Adrenal gland (tissue), 12 donors: ENCODE measurements around the gene ADGRA1. TPM values are rescaled to one million over a fixed set of nuclear protein-coding genes. Genes with fewer than 3 reads are reported as not detected.
A peak's percentile ranks its signal among the peaks of the same experiment; 100 is the strongest.

ENCODE experiments used
- DNase-seq, 7 donors: peaks; one replicate each; pipeline ENCODE4 v3.0.0-alpha.2; 2019 to 2020
- H3K27ac ChIP-seq, 5 donors: fragments of 200-600 bp; sonication (generic) in 4 of 5; 1 replicate in 3 of 5; 2 replicates in 2 of 5; pipeline versions ENCODE4 v1.5.1 to v1.8.0; 2016 to 2020; ENCODE audit warnings: mild to moderate bottlenecking in 1 of 5
- H3K27me3 ChIP-seq: fragments of 200-600 bp; 2 replicates; pipeline ENCODE4 v1.8.0; 2021
- H3K36me3 ChIP-seq, 2 donors: fragments of 200-600 bp; replicated peaks in 1 of 2; 1 replicate in 1 of 2; 2 replicates in 1 of 2; pipeline versions ENCODE4 v1.5.1 to v1.8.0; 2018 to 2022
- H3K4me1 ChIP-seq, 2 donors: fragments of 200-600 bp; replicated peaks in 1 of 2; 1 replicate in 1 of 2; 2 replicates in 1 of 2; pipeline versions ENCODE4 v1.5.1 to v1.8.0; 2018 to 2021
- H3K4me3 ChIP-seq, 4 donors: fragments of 200-600 bp; sonication (generic) in 3 of 4; one replicate each; pipeline ENCODE4 v1.5.1; 2016 to 2018
- H3K9me3 ChIP-seq, 3 donors: fragments of 200-600 bp; sonication (generic) in 1 of 3; replicated peaks in 1 of 3; 1 replicate in 2 of 3; 2 replicates in 1 of 3; pipeline versions ENCODE4 v1.5.1 to v1.8.0; 2016 to 2021
- POLR2A ChIP-seq, 2 donors: fragments of 450-650 bp; IDR thresholded peaks; one replicate each; pipeline ENCODE4 v1.6.1; 2017; ENCODE audit warnings: antibody characterized with exemption in 2 of 2, mild to moderate bottlenecking in 2 of 2, moderate library complexity in 1 of 2
- WGBS, 4 donors: extraction: QIAGEN DNeasy Blood & Tissue Kit in 2 of 4; methylation state at CpG; one replicate each; pipeline versions ENCODE4 v1.1.5 to v1.1.7; 2013 to 2017; 5-methylcytosine and 5-hydroxymethylcytosine counted together
- intact Hi-C, 2 donors: fragments of 100-400 bp; cut with DNase I; formaldehyde crosslinking; loops; one replicate each; pipeline versions ENCODE4 v1.14.1 to v1.15.0; 2022 to 2023
- polyA plus RNA-seq, 3 donors: library from polyadenylated mRNA; stranded (reverse); fragments of 200-250 nt in 2 of 3; fragments of 350-450 nt in 1 of 3; fragmentation: Illumina TruSeq in 1 of 3; extraction: RNeasy Lipid Tissue Mini Kit (QIAGEN cat#74804) in 1 of 3; gene quantifications; one replicate each; pipeline ENCODE4 v1.2.3, GENCODE V29; 2013 to 2014
- total RNA-seq, 9 donors: library from RNA; depleted of rRNA in 4 of 9; stranded (reverse); fragments of >200 nt in 4 of 9; fragments of 120-200 nt in 1 of 9; fragmentation: NEBNext Ultra II Directional in 1 of 9; extraction: Animal tissue kit (Norgen Biotek cat#: 25700) in 1 of 9; gene quantifications; one replicate each; pipeline versions ENCODE4 v1.1.0 to v1.2.4, GENCODE V29; 2013 to 2023
- TF ChIP-seq, protein P1 (sequence below), 6 experiments: fragments of 450-650 bp in 4 of 6; fragments of 200-600 bp in 2 of 6; sonication (generic) in 1 of 6; IDR thresholded peaks; 1 replicate in 5 of 6; 2 replicates in 1 of 6; pipeline versions ENCODE4 v1.5.1 to v1.8.0; 2016 to 2021; ENCODE audit warnings: antibody characterized with exemption in 6 of 6, mild to moderate bottlenecking in 2 of 6, moderate library complexity in 1 of 6
- donor health status: healthy with polysubstance abuse.
- donor health status: Bipolar disorder and iron deficiency.
- donor health status: DM: yes; HTN: yes; CAD: no.
- donor health status: DM: no; HTN: no; CAD: no.
- donor health status: DM: no; HTN: no; CAD: no.
- donor health status: DM: yes; HTN: yes; CAD: no.

ADGRA1 gene
- total and polyA plus RNA-seq, 12 donors, result 0.06 to 8.2 (median 2.7) TPM; not detected in 2

DNA sequence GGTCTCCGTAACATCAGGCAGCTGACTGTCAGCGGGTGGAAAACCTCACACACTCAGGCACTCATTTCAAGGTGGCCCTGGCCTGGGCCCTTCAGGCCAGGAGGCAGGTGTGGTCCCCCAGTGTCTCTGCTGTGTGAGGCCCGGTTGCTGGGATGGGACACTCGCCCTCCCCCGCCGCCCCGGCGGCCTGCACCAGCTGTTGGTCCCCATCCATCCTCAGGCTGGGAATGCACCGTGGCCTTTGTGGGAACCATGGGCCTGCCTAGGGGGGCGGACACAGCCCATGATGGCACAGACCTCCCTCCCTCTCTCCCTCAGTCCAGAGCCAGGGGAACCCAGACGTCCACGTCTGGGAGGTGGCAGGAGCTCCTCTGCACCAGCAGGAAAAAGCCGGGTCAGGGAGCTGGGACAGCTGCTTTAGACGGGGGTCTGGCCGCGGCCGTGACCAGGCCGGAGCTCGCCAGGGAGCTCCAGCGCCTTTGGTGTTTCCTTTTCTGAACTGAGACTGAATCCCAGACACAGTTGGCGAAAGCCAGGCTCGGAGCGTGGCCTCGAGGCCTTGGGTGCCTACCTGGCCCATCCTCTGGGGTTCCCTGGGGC is 15.7 kb downstream of the ADGRA1 start:
- Histone ChIP-seq H3K36me3 (no peaks in the 10 kb centered on the region), H3K4me1 (no peaks in the 10 kb centered on the region), H3K27ac (peak overlapping the region in 1 of 5 donors; percentile 68), H3K27me3 (peaks cover 21% of the 10 kb centered on the region), H3K4me3 (no peak overlapping the region), H3K9me3 (peaks cover 0 to 13% (median 0%) of the 10 kb centered on the region in 3 donors)
- DNase-seq, result no peak
- intact Hi-C loops, result no loop called here
- WGBS, 4 donors, result 53 to 92% (median 79%) methylated on average over 3 to 24 of the region's 24 CpGs
- TF ChIP-seq, protein P1, sequence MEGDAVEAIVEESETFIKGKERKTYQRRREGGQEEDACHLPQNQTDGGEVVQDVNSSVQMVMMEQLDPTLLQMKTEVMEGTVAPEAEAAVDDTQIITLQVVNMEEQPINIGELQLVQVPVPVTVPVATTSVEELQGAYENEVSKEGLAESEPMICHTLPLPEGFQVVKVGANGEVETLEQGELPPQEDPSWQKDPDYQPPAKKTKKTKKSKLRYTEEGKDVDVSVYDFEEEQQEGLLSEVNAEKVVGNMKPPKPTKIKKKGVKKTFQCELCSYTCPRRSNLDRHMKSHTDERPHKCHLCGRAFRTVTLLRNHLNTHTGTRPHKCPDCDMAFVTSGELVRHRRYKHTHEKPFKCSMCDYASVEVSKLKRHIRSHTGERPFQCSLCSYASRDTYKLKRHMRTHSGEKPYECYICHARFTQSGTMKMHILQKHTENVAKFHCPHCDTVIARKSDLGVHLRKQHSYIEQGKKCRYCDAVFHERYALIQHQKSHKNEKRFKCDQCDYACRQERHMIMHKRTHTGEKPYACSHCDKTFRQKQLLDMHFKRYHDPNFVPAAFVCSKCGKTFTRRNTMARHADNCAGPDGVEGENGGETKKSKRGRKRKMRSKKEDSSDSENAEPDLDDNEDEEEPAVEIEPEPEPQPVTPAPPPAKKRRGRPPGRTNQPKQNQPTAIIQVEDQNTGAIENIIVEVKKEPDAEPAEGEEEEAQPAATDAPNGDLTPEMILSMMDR (IDR thresholded peaks at IDR 0.05), result no peak
- no peak for TF ChIP-seq POLR2A (IDR thresholded peaks at IDR 0.05)

GRCh38 chr10:133104068-133104962 is 16.6 kb downstream of the ADGRA1 start:
- peaks cover 0 to 13% (median 0%) of the 10 kb centered on the region in 3 donors for H3K9me3 ChIP-seq
- H3K27me3 ChIP-seq, result peaks cover 16% of the 10 kb centered on the region
- no peaks in the 10 kb centered on the region for H3K4me1 ChIP-seq
- H3K4me3 ChIP-seq, result no peak overlapping the region
- peak overlapping the region in 1 of 5 donors; percentile 68 for H3K27ac ChIP-seq
- WGBS, 4 donors, result 45 to 64% (median 57%) methylated on average over 8 to 40 of the region's 40 CpGs
- TF ChIP-seq, protein P1 (IDR thresholded peaks at IDR 0.05), result no peak
- TF ChIP-seq POLR2A (IDR thresholded peaks at IDR 0.05), result no peak
- DNase-seq, result peak in 1 of 7 donors; percentile 85
- intact Hi-C loops, result no loop called here
- H3K36me3 ChIP-seq, result no peaks in the 10 kb centered on the region

DNA sequence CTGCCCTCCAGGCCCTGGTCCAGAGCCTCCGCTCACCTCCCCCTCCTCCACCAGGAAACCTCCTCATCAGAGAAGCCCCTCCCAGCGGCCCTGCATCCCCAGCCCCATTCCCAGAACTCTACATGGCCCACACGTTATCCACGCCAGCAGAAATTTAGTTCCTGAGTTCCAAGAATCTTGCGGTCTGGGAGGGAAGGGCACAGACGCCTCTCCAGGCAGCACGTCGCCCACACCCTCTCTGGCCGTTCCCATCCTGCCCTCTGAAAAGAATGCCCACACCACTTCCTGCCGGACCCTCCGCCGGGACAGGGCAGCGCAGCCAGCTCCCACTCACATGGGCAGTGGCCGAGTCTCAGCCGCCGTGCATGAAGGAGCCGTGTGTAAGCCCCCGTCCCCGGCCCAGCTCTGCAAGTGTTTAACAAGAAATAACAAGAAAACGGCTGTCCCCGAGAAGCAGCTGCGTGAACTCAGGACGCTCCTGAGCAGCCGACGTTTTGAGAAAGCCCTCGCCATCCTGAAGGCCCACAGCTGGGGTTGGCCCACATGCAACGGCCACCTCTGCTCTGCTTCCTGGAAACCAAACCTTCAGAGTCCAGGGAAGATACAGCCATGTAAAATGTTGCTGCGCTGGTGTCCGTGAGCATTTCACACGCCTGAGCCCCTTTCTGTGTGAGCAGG is 17.4 kb downstream of the ADGRA1 start:
- Histone ChIP-seq H3K27me3 (peaks cover 10% of the 10 kb centered on the region), H3K4me3 (no peak overlapping the region), H3K27ac (peak overlapping the region in 1 of 5 donors; percentile 68), H3K4me1 (no peaks in the 10 kb centered on the region), H3K36me3 (no peaks in the 10 kb centered on the region), H3K9me3 (peaks cover 0 to 13% (median 0%) of the 10 kb centered on the region in 3 donors)
- intact Hi-C loops, result no loop called here
- 73 to 84% (median 78%) methylated on average over 27 to 30 of the region's 30 CpGs for WGBS, 4 donors
- no peak for DNase-seq
- TF ChIP-seq, protein P1 (IDR thresholded peaks at IDR 0.05), result no peak
- TF ChIP-seq POLR2A (IDR thresholded peaks at IDR 0.05), result no peak
